Measurements from ENCODE around the gene PGAP1. TPM values are rescaled to one million over a fixed set of nuclear protein-coding genes. Genes with fewer than 3 reads are reported as not detected.

Gene PGAP1
- total and polyA plus RNA-seq, 10 of the 15 experiments (the other 5 are each of a cell fraction or from before 2014, with no cell fraction given): 0.75 to 4.7 (median 3.0) TPM

GRCh38 chr2:196935432-196935831 lies 8.9 kb upstream of the PGAP1 start:
- no peak for ATAC-seq
- no peak for TF ChIP-seq BCLAF1 (IDR thresholded peaks at IDR 0.05)
- TF ChIP-seq SIX5 (IDR thresholded peaks at IDR 0.05; ENCODE audit: low read depth, low read length, severe bottlenecking): no peak
- no peak for TF ChIP-seq GATAD2B (conservative IDR thresholded peaks at IDR 0.05; ENCODE audit: low read depth)
- no peak for TF ChIP-seq IKZF2 (IDR thresholded peaks at IDR 0.05)
- no peaks in the 10 kb centered on the region for H4K20me1 ChIP-seq (ENCODE audit: control insufficient read depth, insufficient read depth)
- no peak for DNase-seq (ENCODE audit: low read depth, low spot score)
- RAD21 ChIA-PET (ENCODE audit: unreplicated experiment): no interaction called here
- no peaks in the 10 kb centered on the region for H3K9me3 ChIP-seq (replicated peaks; ENCODE audit: control insufficient read depth, insufficient read depth, low read length)
- no peak overlapping the region for H3K4me3 ChIP-seq
- POLR2A ChIA-PET: no interaction called here
- no TSS peak for BruUV-seq (replicated peaks)
- H3K9ac ChIP-seq (ENCODE audit: control insufficient read depth, insufficient read depth, low read length): no peak overlapping the region
- CTCF ChIA-PET: interaction anchor here (0.9 kb wide), 1 partner anchor 178 kb away, joined by 4 read pairs; no protein-coding TSS in a partner anchor
- H3K4me2 ChIP-seq (ENCODE audit: control insufficient read depth, insufficient read depth): no peak overlapping the region
- H3K36me3 ChIP-seq (ENCODE audit: control insufficient read depth in 2 of 2, insufficient read depth in 2 of 2, low read length in 1 of 2): no peaks in the 10 kb centered on the region
- no peaks in the 10 kb centered on the region for H3K4me1 ChIP-seq (ENCODE audit: control insufficient read depth, insufficient read depth, low read length)
- intact Hi-C loops (cut with micrococcal nuclease; ENCODE audit: unreplicated experiment) (no loop called here), in situ Hi-C loops (cut with MboI) (no loop called here)
- SMC1A ChIA-PET (ENCODE audit: uncharacterized antibody, unreplicated experiment): no interaction called here
- no peak overlapping the region for H3K27ac ChIP-seq (ENCODE audit: control insufficient read depth, insufficient read depth)
- 35% methylated on average over 2 of the region's 2 CpGs for WGBS (ENCODE audit: insufficient coverage, insufficient replicate concordance, low lambda C conversion rate, missing lambda C conversion rate)
- H2AFZ ChIP-seq (ENCODE audit: control insufficient read depth, low read depth, low read length): no peak overlapping the region
- H3K79me2 ChIP-seq (ENCODE audit: control insufficient read depth, insufficient read depth, low read length): no peaks in the 10 kb centered on the region
- no peak for FAIRE-seq
- H3K27me3 ChIP-seq (replicated peaks in 1 of 2; ENCODE audit: control insufficient read depth in 2 of 2, insufficient read depth in 2 of 2, low read length in 1 of 2): no peaks in the 10 kb centered on the region

- Histone ChIP-seq H3K4me2 (ENCODE audit: control insufficient read depth, insufficient read depth) (no peak overlapping the region), H4K20me1 (ENCODE audit: control insufficient read depth, insufficient read depth) (no peaks in the 10 kb centered on the region), H3K27me3 (replicated peaks in 1 of 2; ENCODE audit: control insufficient read depth in 2 of 2, insufficient read depth in 2 of 2, low read length in 1 of 2) (no peaks in the 10 kb centered on the region), H3K9me3 (replicated peaks; ENCODE audit: control insufficient read depth, insufficient read depth, low read length) (no peaks in the 10 kb centered on the region), H3K4me1 (ENCODE audit: control insufficient read depth, insufficient read depth, low read length) (no peaks in the 10 kb centered on the region), H3K4me3 (no peak overlapping the region), H3K27ac (ENCODE audit: control insufficient read depth, insufficient read depth) (no peak overlapping the region), H3K36me3 (ENCODE audit: control insufficient read depth in 2 of 2, insufficient read depth in 2 of 2, low read length in 1 of 2) (no peaks in the 10 kb centered on the region), H2AFZ (ENCODE audit: control insufficient read depth, low read depth, low read length) (no peak overlapping the region), H3K9ac (ENCODE audit: control insufficient read depth, insufficient read depth, low read length) (no peak overlapping the region), H3K79me2 (ENCODE audit: control insufficient read depth, insufficient read depth, low read length) (no peaks in the 10 kb centered on the region)
- TF ChIP-seq CUX1 (IDR thresholded peaks at IDR 0.05; ENCODE audit: insufficient replicate concordance, low read depth, low read length) (no peak), CEBPB (IDR thresholded peaks at IDR 0.05; ENCODE audit: borderline replicate concordance in 1 of 2, low read depth in 2 of 2, low read length in 2 of 2) (no peak), NFIC (IDR thresholded peaks at IDR 0.05; ENCODE audit: low read depth, low read length) (no peak), ZNF217 (IDR thresholded peaks at IDR 0.05) (no peak), MAX (IDR thresholded peaks at IDR 0.05; ENCODE audit: low read depth, low read length) (no peak), HDAC2 (IDR thresholded peaks at IDR 0.05) (no peak)
- ChIA-PET RAD21 (ENCODE audit: unreplicated experiment) (no interaction called here), SMC1A (ENCODE audit: uncharacterized antibody, unreplicated experiment) (interaction anchor here (0.7 kb wide), 1 partner anchor 379 kb away, joined by 3 read pairs; no protein-coding TSS in a partner anchor), POLR2A (interaction anchor here (0.9 kb wide), 1 partner anchor 35 kb away, joined by 3 read pairs; no protein-coding TSS in a partner anchor), CTCF (interaction anchor here (0.9 kb wide), 1 partner anchor 179 kb away, joined by 4 read pairs; no protein-coding TSS in a partner anchor)
- ATAC-seq: no peak
- in situ Hi-C loops (cut with MboI) (no loop called here), intact Hi-C loops (cut with micrococcal nuclease; ENCODE audit: unreplicated experiment) (no loop called here)
- 77% methylated on average over 1 of the region's 1 CpG for WGBS (ENCODE audit: insufficient coverage, insufficient replicate concordance, low lambda C conversion rate, missing lambda C conversion rate)
- no peak for FAIRE-seq
- BruUV-seq (replicated peaks): no TSS peak
- DNase-seq (ENCODE audit: low read depth, low spot score): no peak
Measured at GRCh38 chr2:196934672-196935071, 8.2 kb upstream of the PGAP1 start.

Measured in GM12878 (cell line).